Fibroblast of lung (primary cell): Measurements from ENCODE around the gene COMMD10.

Experiments
- CTCF ChIP-seq, 2 donors: IDR thresholded peaks in 1 of 2; conservative IDR thresholded peaks in 1 of 2; 1 replicate in 1 of 2; 2 replicates in 1 of 2; pipeline ENCODE4 v1.5.1; 2011 to 2012; ENCODE audit warnings: low read length in 2 of 2, control low read depth in 1 of 2, inconsistent platforms in 1 of 2, low read depth in 1 of 2, mild to moderate bottlenecking in 1 of 2
- EZH2 ChIP-seq: IDR thresholded peaks from 2 replicates; pipeline ENCODE4 v1.5.1; 2012; ENCODE audit warnings: low read length, control low read depth, mild to moderate bottlenecking; ENCODE audit errors: missing control alignments

- TF ChIP-seq CTCF (conservative IDR thresholded peaks at IDR 0.05 in 1 of 2, IDR thresholded peaks at IDR 0.05 in 1 of 2; ENCODE audit: low read depth in 1 of 2, low read length in 2 of 2): no peak
- TF ChIP-seq EZH2: no peak
Measured at GRCh38 chr5:116071211-116071610, 13.6 kb upstream of the COMMD10 start.
